ENCODE results near the gene PPP4R4. TPM values are rescaled to one million over a fixed set of nuclear protein-coding genes. Genes with fewer than 3 reads are reported as not detected.
"Not testable (repeated sequence)": the region's sequence is repeated elsewhere in the genome, so short reads cannot be mapped to it uniquely, and the experiment has no call there.

Gene PPP4R4
- total and polyA plus RNA-seq, 4 donors: 8.0 to 13.9 (median 9.8) TPM

- 79% methylated on average over 4 of the region's 4 CpGs for WGBS (ENCODE audit: insufficient coverage)
- H3K36me3 ChIP-seq (ENCODE audit: control insufficient read depth, insufficient read depth, low read length): no peaks in the 10 kb centered on the region
- DNase-seq (ENCODE audit: low read depth in 4 of 6, low spot score in 6 of 6): no peak
- H3K27ac ChIP-seq (ENCODE audit: low read depth, low read length): no peak overlapping the region
- no peaks in the 10 kb centered on the region for H3K4me1 ChIP-seq (ENCODE audit: control insufficient read depth, insufficient read depth, low read length)
- H3K27me3 ChIP-seq (ENCODE audit: control insufficient read depth, insufficient read depth, low read length): no peaks in the 10 kb centered on the region
- H3K4me3 ChIP-seq (ENCODE audit: low read depth, low read length): no peak overlapping the region
- no peaks in the 10 kb centered on the region for H3K9me3 ChIP-seq (ENCODE audit: control insufficient read depth, insufficient read depth, low read length)
Measured at GRCh38 chr14:94237983-94238382, 63.9 kb downstream of the PPP4R4 start.

- WGBS (ENCODE audit: insufficient coverage): no CpG with 5 or more reads among the region's 2 CpGs
- no peak overlapping the region for H3K4me3 ChIP-seq (ENCODE audit: low read depth, low read length)
- DNase-seq (ENCODE audit: low read depth in 4 of 6, low spot score in 6 of 6): peak in 1 of 6 donors; percentile 50
- no peaks in the 10 kb centered on the region for H3K36me3 ChIP-seq (ENCODE audit: control insufficient read depth, insufficient read depth, low read length)
- H3K27ac ChIP-seq (ENCODE audit: low read depth, low read length): no peak overlapping the region
- H3K27me3 ChIP-seq (ENCODE audit: control insufficient read depth, insufficient read depth, low read length): no peaks in the 10 kb centered on the region
- no peaks in the 10 kb centered on the region for H3K9me3 ChIP-seq (ENCODE audit: control insufficient read depth, insufficient read depth, low read length)
- no peaks in the 10 kb centered on the region for H3K4me1 ChIP-seq (ENCODE audit: control insufficient read depth, insufficient read depth, low read length)
Measured at GRCh38 chr14:94239406-94239805, 65.3 kb downstream of the PPP4R4 start.

GRCh38 chr14:94244182-94244581, 70.1 kb downstream of the PPP4R4 start:
- Histone ChIP-seq H3K27me3 (ENCODE audit: control insufficient read depth, insufficient read depth, low read length) (no peaks in the 10 kb centered on the region), H3K36me3 (ENCODE audit: control insufficient read depth, insufficient read depth, low read length) (no peaks in the 10 kb centered on the region), H3K4me3 (ENCODE audit: low read depth, low read length) (no peak overlapping the region), H3K27ac (ENCODE audit: low read depth, low read length) (no peak overlapping the region), H3K9me3 (ENCODE audit: control insufficient read depth, insufficient read depth, low read length) (no peaks in the 10 kb centered on the region), H3K4me1 (ENCODE audit: control insufficient read depth, insufficient read depth, low read length) (no peaks in the 10 kb centered on the region)
- DNase-seq (ENCODE audit: low read depth in 4 of 6, low spot score in 6 of 6): no peak
- WGBS (ENCODE audit: insufficient coverage): no CpG with 5 or more reads among the region's 2 CpGs

GRCh38 chr14:94264195-94264594, 90.1 kb downstream of the PPP4R4 start:
- WGBS (ENCODE audit: insufficient coverage): 92% methylated on average over 1 of the region's 3 CpGs
- not testable (repeated sequence) for DNase-seq (ENCODE audit: low read depth in 4 of 6, low spot score in 6 of 6); H3K27me3 ChIP-seq (ENCODE audit: control insufficient read depth, insufficient read depth, low read length); H3K4me1 ChIP-seq (ENCODE audit: control insufficient read depth, insufficient read depth, low read length); H3K4me3 ChIP-seq (ENCODE audit: low read depth, low read length); H3K27ac ChIP-seq (ENCODE audit: low read depth, low read length); H3K36me3 ChIP-seq (ENCODE audit: control insufficient read depth, insufficient read depth, low read length); H3K9me3 ChIP-seq (ENCODE audit: control insufficient read depth, insufficient read depth, low read length)

GRCh38 chr14:94267352-94267751, 93.2 kb downstream of the PPP4R4 start:
- no peaks in the 10 kb centered on the region for H3K36me3 ChIP-seq (ENCODE audit: control insufficient read depth, insufficient read depth, low read length)
- peaks cover 3% of the 10 kb centered on the region for H3K9me3 ChIP-seq (ENCODE audit: control insufficient read depth, insufficient read depth, low read length)
- WGBS (ENCODE audit: insufficient coverage): no CpG with 5 or more reads among the region's 1 CpG
- DNase-seq (ENCODE audit: low read depth in 4 of 6, low spot score in 6 of 6): no peak
- H3K4me3 ChIP-seq (ENCODE audit: low read depth, low read length): no peak overlapping the region
- no peaks in the 10 kb centered on the region for H3K27me3 ChIP-seq (ENCODE audit: control insufficient read depth, insufficient read depth, low read length)
- H3K4me1 ChIP-seq (ENCODE audit: control insufficient read depth, insufficient read depth, low read length): no peaks in the 10 kb centered on the region
- H3K27ac ChIP-seq (ENCODE audit: low read depth, low read length): no peak overlapping the region

- DNase-seq (ENCODE audit: low read depth in 4 of 6, low spot score in 6 of 6); H3K4me3 ChIP-seq (ENCODE audit: low read depth, low read length); H3K36me3 ChIP-seq (ENCODE audit: control insufficient read depth, insufficient read depth, low read length); H3K27me3 ChIP-seq (ENCODE audit: control insufficient read depth, insufficient read depth, low read length); H3K4me1 ChIP-seq (ENCODE audit: control insufficient read depth, insufficient read depth, low read length); H3K27ac ChIP-seq (ENCODE audit: low read depth, low read length); H3K9me3 ChIP-seq (ENCODE audit: control insufficient read depth, insufficient read depth, low read length): not testable (repeated sequence)
- no CpG with 5 or more reads among the region's 7 CpGs for WGBS (ENCODE audit: insufficient coverage)
Measured at GRCh38 chr14:94268582-94268981, 94.5 kb downstream of the PPP4R4 start.

- Histone ChIP-seq H3K4me1 (ENCODE audit: control insufficient read depth, insufficient read depth, low read length) (no peaks in the 10 kb centered on the region), H3K4me3 (ENCODE audit: low read depth, low read length) (no peak overlapping the region), H3K9me3 (ENCODE audit: control insufficient read depth, insufficient read depth, low read length) (no peaks in the 10 kb centered on the region), H3K36me3 (ENCODE audit: control insufficient read depth, insufficient read depth, low read length) (no peaks in the 10 kb centered on the region), H3K27ac (ENCODE audit: low read depth, low read length) (no peak overlapping the region), H3K27me3 (ENCODE audit: control insufficient read depth, insufficient read depth, low read length) (no peaks in the 10 kb centered on the region)
- WGBS (ENCODE audit: insufficient coverage): 89% methylated on average over 3 of the region's 10 CpGs
- peak in 1 of 6 donors; percentile 26 for DNase-seq (ENCODE audit: low read depth in 4 of 6, low spot score in 6 of 6)
Measured at GRCh38 chr14:94269156-94269555, 95.0 kb downstream of the PPP4R4 start.

GRCh38 chr14:94276898-94277561, 102.9 kb downstream of the PPP4R4 start:
- H3K27me3 ChIP-seq (ENCODE audit: control insufficient read depth, insufficient read depth, low read length); H3K4me3 ChIP-seq (ENCODE audit: low read depth, low read length); H3K4me1 ChIP-seq (ENCODE audit: control insufficient read depth, insufficient read depth, low read length); H3K36me3 ChIP-seq (ENCODE audit: control insufficient read depth, insufficient read depth, low read length); H3K27ac ChIP-seq (ENCODE audit: low read depth, low read length); H3K9me3 ChIP-seq (ENCODE audit: control insufficient read depth, insufficient read depth, low read length); DNase-seq (ENCODE audit: low read depth in 4 of 6, low spot score in 6 of 6): not testable (repeated sequence)
- 93% methylated on average over 10 of the region's 11 CpGs for WGBS (ENCODE audit: insufficient coverage)

- Histone ChIP-seq H3K27me3 (ENCODE audit: control insufficient read depth, insufficient read depth, low read length) (no peaks in the 10 kb centered on the region), H3K4me1 (ENCODE audit: control insufficient read depth, insufficient read depth, low read length) (no peaks in the 10 kb centered on the region), H3K4me3 (ENCODE audit: low read depth, low read length) (no peak overlapping the region), H3K9me3 (ENCODE audit: control insufficient read depth, insufficient read depth, low read length) (no peaks in the 10 kb centered on the region), H3K27ac (ENCODE audit: low read depth, low read length) (no peak overlapping the region), H3K36me3 (ENCODE audit: control insufficient read depth, insufficient read depth, low read length) (no peaks in the 10 kb centered on the region)
- WGBS (ENCODE audit: insufficient coverage): 82% methylated on average over 2 of the region's 2 CpGs
- peak in 1 of 6 donors; percentile 13 for DNase-seq (ENCODE audit: low read depth in 4 of 6, low spot score in 6 of 6)
Measured at GRCh38 chr14:94278731-94279130, 104.6 kb downstream of the PPP4R4 start.

GRCh38 chr14:94282991-94283723, 109.0 kb downstream of the PPP4R4 start:
- Histone ChIP-seq H3K9me3 (ENCODE audit: control insufficient read depth, insufficient read depth, low read length) (no peaks in the 10 kb centered on the region), H3K27me3 (ENCODE audit: control insufficient read depth, insufficient read depth, low read length) (no peaks in the 10 kb centered on the region), H3K4me1 (ENCODE audit: control insufficient read depth, insufficient read depth, low read length) (no peaks in the 10 kb centered on the region), H3K36me3 (ENCODE audit: control insufficient read depth, insufficient read depth, low read length) (no peaks in the 10 kb centered on the region), H3K4me3 (ENCODE audit: low read depth, low read length) (no peak overlapping the region), H3K27ac (ENCODE audit: low read depth, low read length) (no peak overlapping the region)
- no peak for DNase-seq (ENCODE audit: low read depth in 4 of 6, low spot score in 6 of 6)
- WGBS (ENCODE audit: insufficient coverage): no CpG with 5 or more reads among the region's 2 CpGs

Data from spinal cord (tissue), 10 donors.